GM23338 (cell line): ENCODE measurements around the gene KIF25. TPM values are rescaled to one million over a fixed set of nuclear protein-coding genes. Genes with fewer than 3 reads are reported as not detected.

Experiments used
- ATAC-seq: fragments of 200-7000 bp; cut with Tn5 transposase; 3 replicates; pipeline ENCODE4 v1.9.1; 2020
- DNase-seq: peaks from one replicate; pipeline ENCODE4 v3.0.0-alpha.2; 2015; ENCODE audit warnings: low spot score
- H2AFZ ChIP-seq: fragments of 200-600 bp; sonication (generic); 2 replicates; pipeline ENCODE4 v1.8.0; 2016; ENCODE audit warnings: antibody characterized with exemption, mild to moderate bottlenecking, moderate library complexity
- H3F3A ChIP-seq: fragments of 200-600 bp; sonication (generic); replicated peaks from 2 replicates; pipeline ENCODE4 v1.8.0; 2017; ENCODE audit warnings: antibody characterized with exemption, mixed run types, low read depth
- H3K27ac ChIP-seq: fragments of 200-600 bp; sonication (generic); 2 replicates; pipeline ENCODE4 v1.6.1; 2016; ENCODE audit warnings: low read depth
- H3K27me3 ChIP-seq: fragments of 200-600 bp; sonication (generic); 2 replicates; pipeline ENCODE4 v1.8.0; 2016; ENCODE audit warnings: mild to moderate bottlenecking, mixed run types, moderate library complexity; ENCODE audit not compliant: insufficient read depth
- H3K36me3 ChIP-seq: fragments of 200-600 bp; sonication (generic); 2 replicates; pipeline ENCODE4 v1.8.0; 2016; ENCODE audit warnings: mild to moderate bottlenecking; ENCODE audit not compliant: insufficient read depth
- H3K4me1 ChIP-seq: fragments of 200-600 bp; sonication (generic); 2 replicates; pipeline ENCODE4 v1.8.0; 2016; ENCODE audit warnings: mild to moderate bottlenecking, moderate library complexity; ENCODE audit not compliant: insufficient read depth
- H3K4me2 ChIP-seq: fragments of 200-600 bp; sonication (generic); 2 replicates; pipeline ENCODE4 v1.7.1; 2017; ENCODE audit warnings: mixed run types
- H3K4me3 ChIP-seq: fragments of 200-600 bp; sonication (generic); 2 replicates; pipeline ENCODE4 v1.6.1; 2016; ENCODE audit warnings: mixed run types
- H3K79me2 ChIP-seq: fragments of 200-600 bp; sonication (generic); replicated peaks from 2 replicates; pipeline ENCODE4 v1.8.0; 2017; ENCODE audit warnings: mild to moderate bottlenecking; ENCODE audit not compliant: insufficient read depth
- H3K9me2 ChIP-seq: fragments of 200-600 bp; sonication (generic); 2 replicates; pipeline ENCODE4 v1.8.0; 2017; ENCODE audit not compliant: insufficient read depth
- H4K20me1 ChIP-seq: fragments of 200-600 bp; sonication (generic); replicated peaks from 2 replicates; pipeline ENCODE4 v1.8.0; 2017; ENCODE audit warnings: mild to moderate bottlenecking; ENCODE audit not compliant: insufficient read depth
- H3K27ac Mint-ChIP-seq: 2 replicates; pipeline ENCODE4 v1.8.0; 2020; ENCODE audit warnings: inconsistent platforms, mild to moderate bottlenecking, moderate library complexity, mixed read lengths
- H3K27me3 Mint-ChIP-seq: 3 replicates; pipeline ENCODE4 v1.8.0; 2022; ENCODE audit warnings: low read depth, mild to moderate bottlenecking, moderate library complexity, mixed read lengths, inconsistent platforms; ENCODE audit not compliant: insufficient read depth, poor library complexity
- H3K36me3 Mint-ChIP-seq: 3 replicates; pipeline ENCODE4 v1.8.0; 2021; ENCODE audit warnings: low read depth, mild to moderate bottlenecking, inconsistent platforms, moderate library complexity, mixed read lengths
- H3K4me1 Mint-ChIP-seq: 3 replicates; pipeline ENCODE4 v1.8.0; 2020; ENCODE audit warnings: mild to moderate bottlenecking, inconsistent platforms, mixed read lengths
- H3K4me3 Mint-ChIP-seq: 3 replicates; pipeline ENCODE4 v1.8.0; 2021; ENCODE audit warnings: moderate library complexity, mild to moderate bottlenecking, inconsistent platforms, mixed read lengths
- H3K9me3 Mint-ChIP-seq: 3 replicates; pipeline ENCODE4 v1.8.0; 2020; ENCODE audit warnings: moderate library complexity, mild to moderate bottlenecking, inconsistent platforms, mixed read lengths
- CREB1 ChIP-seq: fragments of 250-450 bp; sonication (Bioruptor Pico); IDR thresholded peaks from 2 replicates; pipeline ENCODE4 v1.5.0; 2020; ENCODE audit warnings: low read depth, mild to moderate bottlenecking, moderate library complexity
- EZH2 ChIP-seq: fragments of 200-600 bp; sonication (generic); IDR thresholded peaks from one replicate; pipeline ENCODE4 v1.8.0; 2017; ENCODE audit warnings: antibody characterized with exemption, mild to moderate bottlenecking, low read depth; ENCODE audit not compliant: unreplicated experiment
- EZH2phosphoT487 ChIP-seq: fragments of 200-600 bp; sonication (generic); IDR thresholded peaks from one replicate; pipeline ENCODE4 v1.8.1; 2018; ENCODE audit warnings: antibody characterized with exemption; ENCODE audit not compliant: unreplicated experiment
- NANOG ChIP-seq: IDR thresholded peaks from 2 replicates; pipeline ENCODE4 v1.6.1; 2016; ENCODE audit warnings: antibody characterized with exemption, borderline replicate concordance
- POLR2AphosphoS5 ChIP-seq: IDR thresholded peaks from 2 replicates; pipeline ENCODE4 v1.6.1; 2016; ENCODE audit warnings: antibody characterized with exemption, low read depth
- STAT1 ChIP-seq: IDR thresholded peaks from one replicate; pipeline ENCODE4 v1.6.1; 2016; ENCODE audit warnings: antibody characterized with exemption; ENCODE audit not compliant: unreplicated experiment
- ZNF114 ChIP-seq: fragments of 250-450 bp; sonication (Bioruptor Pico); IDR thresholded peaks from 2 replicates; pipeline ENCODE4 v1.5.0; 2020; ENCODE audit warnings: mild to moderate bottlenecking, moderate library complexity
- ZNF331 ChIP-seq: fragments of 250-450 bp; sonication (Bioruptor Pico); IDR thresholded peaks from 2 replicates; pipeline ENCODE4 v1.5.0; 2020; ENCODE audit warnings: low read depth, mild to moderate bottlenecking, moderate library complexity
- long read RNA-seq: library from polyadenylated mRNA; unstranded; transcript quantifications from one replicate; pipeline ENCODE4 v2.0.0, GENCODE V29; 2020; ENCODE audit not compliant: unreplicated experiment
- polyA plus RNA-seq: library from polyadenylated mRNA; unstranded; fragments of >200 nt; fragmentation: Nextera tagmentation; extraction: Ambion mirVana; gene quantifications from 2 replicates; pipeline ENCODE4 v1.2.1, GENCODE V29; 2016
- total RNA-seq: library from RNA; depleted of rRNA; stranded (reverse); fragments of >200 nt; shearing (Covaris generic); gene quantifications from 2 replicates; pipeline ENCODE4 v1.2.3, GENCODE V29; 2014; rRNA removed
- TF ChIP-seq, protein P1 (sequence below): IDR thresholded peaks from one replicate; pipeline ENCODE4 v1.6.1; 2018; ENCODE audit warnings: antibody characterized with exemption; ENCODE audit not compliant: unreplicated experiment
- TF ChIP-seq, protein P2 (sequence below), 2 experiments: fragments of 200-600 bp in 1 of 2; sonication (generic) in 1 of 2; conservative IDR thresholded peaks; 2 replicates each; pipeline versions ENCODE4 v1.5.1 to v1.6.1; 2016 to 2017; ENCODE audit warnings: antibody characterized with exemption in 2 of 2, low read depth in 2 of 2, mild to moderate bottlenecking in 2 of 2, moderate library complexity in 1 of 2

The KIF25 gene, protein sequence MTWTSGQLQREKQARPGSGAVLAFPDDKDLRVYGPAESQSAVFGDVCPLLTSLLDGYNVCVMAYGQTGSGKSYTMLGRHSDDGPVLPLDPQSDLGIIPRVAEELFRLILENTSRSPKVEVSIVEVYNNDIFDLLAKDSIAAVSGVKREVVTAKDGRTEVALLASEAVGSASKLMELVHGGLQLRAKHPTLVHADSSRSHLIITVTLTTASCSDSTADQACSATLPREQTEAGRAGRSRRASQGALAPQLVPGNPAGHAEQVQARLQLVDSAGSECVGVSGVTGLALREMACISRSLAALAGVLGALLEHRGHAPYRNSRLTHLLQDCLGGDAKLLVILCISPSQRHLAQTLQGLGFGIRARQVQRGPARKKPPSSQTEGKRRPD
- 0.69 and 1.5 TPM in 2 replicates for total RNA-seq
- 0.76 and 0.92 TPM in 2 replicates for polyA plus RNA-seq
- long read RNA-seq, partial matches to known transcripts = 0 of 1 reads
- long read RNA-seq, other reads (novel, unspliced or antisense) = 1 of 1 reads

DNA sequence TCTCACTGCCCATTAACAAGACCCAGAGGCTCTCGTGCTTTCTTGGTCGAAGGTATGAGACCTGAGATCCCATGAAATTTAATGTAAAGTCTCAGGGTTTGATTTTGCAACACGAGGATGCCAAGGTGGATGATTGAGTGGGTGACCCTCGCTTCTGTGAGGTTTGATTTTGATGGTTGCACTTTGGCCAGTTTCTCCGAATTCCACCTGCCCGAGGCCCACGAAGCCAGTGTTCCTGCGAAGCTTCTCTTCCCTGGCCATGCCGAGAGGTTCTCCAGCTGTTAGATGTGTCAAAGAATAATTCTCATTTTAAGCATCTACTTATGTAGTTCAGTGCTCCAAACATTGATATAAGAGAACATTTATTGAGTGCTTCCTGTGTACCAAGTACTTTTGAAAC is at the start of gene KIF25:
Gene KIF25 (plus strand): TSS at position 30 of the 400 bp plus-strand sequence. CDS start 31,915 bp downstream, outside the sequence.
- H3K27me3 Mint-ChIP-seq = peaks cover 7% of the 10 kb centered on the region
- ATAC-seq = no peak
- Histone ChIP-seq H3K27me3 (no peaks in the 10 kb centered on the region), H3K27ac (no peak within 1 kb of the TSS), H3K4me3 (0 out of 2 replicates have a peak within 1 kb of the TSS, but pooled peaks have one; percentile 20), H3K36me3 (no peaks in the 10 kb centered on the region), H2AFZ (peak within 1 kb of the TSS; percentile 18; the same call in 1 of the 2 replicates), H3K4me2 (peak within 1 kb of the TSS; percentile 60; the same call in 1 of the 2 replicates), H3K9me2 (no peaks in the 10 kb centered on the region), H4K20me1 (no peaks in the 10 kb centered on the region), H3K79me2 (no peaks in the 10 kb centered on the region), H3F3A (no peaks in the 10 kb centered on the region), H3K4me1 (peaks cover 7% of the 10 kb centered on the region)
- peak within 1 kb of the TSS; percentile 14; the same call in 2 of the 3 replicates for H3K4me3 Mint-ChIP-seq
- H3K9me3 Mint-ChIP-seq = peaks cover 15% of the 10 kb centered on the region
- peak within 1 kb of the TSS; percentile 31; the same call in 1 of the 2 replicates for H3K27ac Mint-ChIP-seq
- peaks cover 16% of the 10 kb centered on the region for H3K36me3 Mint-ChIP-seq
- TF ChIP-seq CREB1 (no peak), EZH2 (no peak), EZH2phosphoT487 (no peak), NANOG (no peak), STAT1 (no peak), POLR2AphosphoS5 (no peak), ZNF331 (CRISPR knock-in tag) (no peak), ZNF114 (CRISPR knock-in tag) (no peak)
- TF ChIP-seq, protein P1, sequence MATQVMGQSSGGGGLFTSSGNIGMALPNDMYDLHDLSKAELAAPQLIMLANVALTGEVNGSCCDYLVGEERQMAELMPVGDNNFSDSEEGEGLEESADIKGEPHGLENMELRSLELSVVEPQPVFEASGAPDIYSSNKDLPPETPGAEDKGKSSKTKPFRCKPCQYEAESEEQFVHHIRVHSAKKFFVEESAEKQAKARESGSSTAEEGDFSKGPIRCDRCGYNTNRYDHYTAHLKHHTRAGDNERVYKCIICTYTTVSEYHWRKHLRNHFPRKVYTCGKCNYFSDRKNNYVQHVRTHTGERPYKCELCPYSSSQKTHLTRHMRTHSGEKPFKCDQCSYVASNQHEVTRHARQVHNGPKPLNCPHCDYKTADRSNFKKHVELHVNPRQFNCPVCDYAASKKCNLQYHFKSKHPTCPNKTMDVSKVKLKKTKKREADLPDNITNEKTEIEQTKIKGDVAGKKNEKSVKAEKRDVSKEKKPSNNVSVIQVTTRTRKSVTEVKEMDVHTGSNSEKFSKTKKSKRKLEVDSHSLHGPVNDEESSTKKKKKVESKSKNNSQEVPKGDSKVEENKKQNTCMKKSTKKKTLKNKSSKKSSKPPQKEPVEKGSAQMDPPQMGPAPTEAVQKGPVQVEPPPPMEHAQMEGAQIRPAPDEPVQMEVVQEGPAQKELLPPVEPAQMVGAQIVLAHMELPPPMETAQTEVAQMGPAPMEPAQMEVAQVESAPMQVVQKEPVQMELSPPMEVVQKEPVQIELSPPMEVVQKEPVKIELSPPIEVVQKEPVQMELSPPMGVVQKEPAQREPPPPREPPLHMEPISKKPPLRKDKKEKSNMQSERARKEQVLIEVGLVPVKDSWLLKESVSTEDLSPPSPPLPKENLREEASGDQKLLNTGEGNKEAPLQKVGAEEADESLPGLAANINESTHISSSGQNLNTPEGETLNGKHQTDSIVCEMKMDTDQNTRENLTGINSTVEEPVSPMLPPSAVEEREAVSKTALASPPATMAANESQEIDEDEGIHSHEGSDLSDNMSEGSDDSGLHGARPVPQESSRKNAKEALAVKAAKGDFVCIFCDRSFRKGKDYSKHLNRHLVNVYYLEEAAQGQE = no peak
- TF ChIP-seq, protein P2, sequence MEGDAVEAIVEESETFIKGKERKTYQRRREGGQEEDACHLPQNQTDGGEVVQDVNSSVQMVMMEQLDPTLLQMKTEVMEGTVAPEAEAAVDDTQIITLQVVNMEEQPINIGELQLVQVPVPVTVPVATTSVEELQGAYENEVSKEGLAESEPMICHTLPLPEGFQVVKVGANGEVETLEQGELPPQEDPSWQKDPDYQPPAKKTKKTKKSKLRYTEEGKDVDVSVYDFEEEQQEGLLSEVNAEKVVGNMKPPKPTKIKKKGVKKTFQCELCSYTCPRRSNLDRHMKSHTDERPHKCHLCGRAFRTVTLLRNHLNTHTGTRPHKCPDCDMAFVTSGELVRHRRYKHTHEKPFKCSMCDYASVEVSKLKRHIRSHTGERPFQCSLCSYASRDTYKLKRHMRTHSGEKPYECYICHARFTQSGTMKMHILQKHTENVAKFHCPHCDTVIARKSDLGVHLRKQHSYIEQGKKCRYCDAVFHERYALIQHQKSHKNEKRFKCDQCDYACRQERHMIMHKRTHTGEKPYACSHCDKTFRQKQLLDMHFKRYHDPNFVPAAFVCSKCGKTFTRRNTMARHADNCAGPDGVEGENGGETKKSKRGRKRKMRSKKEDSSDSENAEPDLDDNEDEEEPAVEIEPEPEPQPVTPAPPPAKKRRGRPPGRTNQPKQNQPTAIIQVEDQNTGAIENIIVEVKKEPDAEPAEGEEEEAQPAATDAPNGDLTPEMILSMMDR (conservative IDR thresholded peaks at IDR 0.05; ENCODE audit: low read depth in 2 of 2) = no peak
- no peak for DNase-seq
- H3K4me1 Mint-ChIP-seq = peaks cover 8% of the 10 kb centered on the region
